ENCODE results near the gene ZNF568.

ZNF568 gene

DNA sequence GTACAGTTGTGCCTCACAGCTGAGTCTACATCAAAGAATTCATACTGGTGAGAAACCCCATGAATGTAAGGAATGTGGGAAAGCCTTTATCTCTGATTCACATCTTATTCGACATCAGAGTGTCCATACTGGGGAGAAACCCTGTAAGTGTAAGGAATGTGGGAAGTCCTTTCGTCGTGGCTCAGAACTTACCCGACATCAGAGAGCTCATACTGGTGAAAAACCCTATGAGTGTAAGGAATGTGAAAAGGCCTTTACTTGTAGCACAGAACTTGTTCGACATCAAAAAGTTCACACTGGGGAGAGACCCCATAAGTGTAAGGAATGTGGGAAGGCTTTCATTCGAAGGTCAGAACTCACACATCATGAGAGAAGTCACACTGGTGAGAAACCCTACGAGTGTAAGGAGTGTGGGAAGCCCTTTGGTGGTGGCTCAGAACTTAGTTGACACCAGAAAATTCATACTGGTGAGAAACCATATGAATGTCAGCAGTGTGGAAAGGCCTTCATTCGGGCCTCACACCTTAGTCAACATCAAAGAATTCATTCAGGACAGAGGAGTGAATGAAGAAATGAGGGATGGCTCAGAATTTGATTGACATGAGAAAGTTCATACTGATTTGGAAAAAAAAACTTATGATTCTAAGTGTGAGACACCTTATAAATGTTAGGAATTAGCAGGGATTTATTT is 81.2 kb downstream of the ZNF568 start:
- no peak for DNase-seq
- intact Hi-C loops (cut with DNase I): no loop called here

DNA sequence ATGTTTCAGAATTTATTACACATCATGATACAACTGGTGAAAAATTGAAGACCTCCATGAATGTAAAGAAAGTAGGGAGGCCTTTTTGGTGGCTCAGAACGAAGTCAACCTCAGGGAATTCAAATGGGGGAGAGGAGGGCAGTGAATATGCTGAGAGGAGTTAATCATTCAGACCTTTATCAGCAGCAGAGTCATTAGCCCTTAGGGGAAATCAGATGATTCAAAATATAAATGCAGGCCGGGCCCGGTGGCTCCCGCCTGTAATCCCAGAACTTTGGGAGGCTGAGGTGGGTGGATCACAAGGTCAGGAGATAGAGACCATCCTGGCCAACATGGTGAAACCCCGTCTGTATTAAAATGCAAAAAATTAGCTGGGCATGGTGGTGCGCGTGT is 81.7 kb downstream of the ZNF568 start:
- intact Hi-C loops (cut with DNase I): no loop called here
- DNase-seq: no peak

DNA sequence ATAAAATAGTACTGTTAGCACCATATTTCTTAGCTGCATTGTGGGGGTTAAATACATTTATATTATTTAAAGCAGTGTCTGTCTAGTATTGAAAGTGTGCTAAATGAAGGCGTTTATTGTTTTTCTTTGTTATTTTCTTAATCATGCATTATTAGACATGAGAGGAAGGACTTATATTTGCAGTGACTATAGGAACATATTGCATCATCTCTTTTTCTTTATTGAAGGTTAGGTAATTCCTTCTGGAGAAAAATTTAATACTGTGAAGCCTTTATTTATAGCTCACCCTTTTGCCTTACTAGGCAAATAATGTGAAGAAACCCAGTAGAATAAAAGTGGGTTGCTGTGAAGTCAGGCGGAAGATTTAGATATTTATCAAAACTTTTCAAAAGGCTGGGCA is 83.2 kb downstream of the ZNF568 start:
- no peak for DNase-seq

DNA sequence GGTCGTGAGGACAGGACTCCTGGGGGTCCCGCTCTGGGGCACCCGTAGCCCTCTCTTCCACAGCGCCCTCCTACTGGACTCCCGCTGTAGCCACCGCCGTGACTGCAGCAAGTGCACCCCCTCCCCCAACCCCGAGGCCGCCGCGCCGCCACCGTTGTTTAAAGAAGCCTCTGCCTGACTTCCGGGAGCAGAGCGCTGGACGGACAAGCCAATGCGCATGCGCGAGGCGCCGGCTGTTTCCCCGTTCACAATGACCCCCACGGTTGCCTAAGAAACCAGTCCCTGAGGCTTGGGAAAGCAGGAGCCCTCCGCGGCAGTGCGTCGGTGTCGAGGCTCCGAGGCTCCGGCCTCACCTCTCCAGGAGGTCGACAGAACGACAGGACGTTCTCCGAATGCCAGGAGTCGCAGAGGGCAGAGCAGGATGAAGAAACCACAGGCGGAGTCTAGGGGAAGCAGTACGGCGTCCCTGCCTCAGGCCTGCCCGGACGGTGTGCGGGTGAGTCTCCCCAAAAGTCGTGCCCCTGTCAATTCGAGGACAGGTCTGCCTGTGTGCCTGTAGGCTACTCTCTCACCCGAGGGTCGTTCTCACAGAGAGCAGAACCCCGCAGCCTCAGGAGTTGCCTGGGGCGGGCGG is 91.6 kb downstream of the ZNF568 start:
- peak in 8 of 10 donors; percentile 13 to 93 (median 46) for DNase-seq
- intact Hi-C loops (cut with DNase I): no loop called here

More for the DNA sequence above, 83.2 kb downstream of the ZNF568 start:
- intact Hi-C loops (cut with DNase I): no loop called here

DNA sequence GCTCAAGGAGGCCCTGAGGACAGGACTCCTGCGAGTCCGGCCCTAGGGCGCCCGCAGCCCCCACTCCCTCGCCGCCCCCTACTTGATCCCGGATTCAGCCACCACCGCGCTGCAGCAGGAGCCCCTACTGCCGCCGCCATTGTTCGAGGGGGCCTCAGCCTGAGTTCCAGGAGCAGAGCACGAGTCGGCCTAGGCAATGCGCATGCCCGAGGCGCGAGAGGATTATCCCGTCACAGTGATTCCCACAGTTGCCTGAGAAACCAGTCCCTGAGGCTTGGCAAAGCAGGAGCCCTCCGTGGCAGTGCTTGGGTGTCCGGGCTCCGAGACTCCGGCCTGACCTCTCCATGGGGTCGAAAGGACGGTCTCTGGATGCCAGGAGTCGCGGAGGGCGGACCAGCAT is 93.7 kb downstream of the ZNF568 start:
- intact Hi-C loops (cut with DNase I): no loop called here
- peak in 1 of 10 donors; percentile 76 for DNase-seq

DNA sequence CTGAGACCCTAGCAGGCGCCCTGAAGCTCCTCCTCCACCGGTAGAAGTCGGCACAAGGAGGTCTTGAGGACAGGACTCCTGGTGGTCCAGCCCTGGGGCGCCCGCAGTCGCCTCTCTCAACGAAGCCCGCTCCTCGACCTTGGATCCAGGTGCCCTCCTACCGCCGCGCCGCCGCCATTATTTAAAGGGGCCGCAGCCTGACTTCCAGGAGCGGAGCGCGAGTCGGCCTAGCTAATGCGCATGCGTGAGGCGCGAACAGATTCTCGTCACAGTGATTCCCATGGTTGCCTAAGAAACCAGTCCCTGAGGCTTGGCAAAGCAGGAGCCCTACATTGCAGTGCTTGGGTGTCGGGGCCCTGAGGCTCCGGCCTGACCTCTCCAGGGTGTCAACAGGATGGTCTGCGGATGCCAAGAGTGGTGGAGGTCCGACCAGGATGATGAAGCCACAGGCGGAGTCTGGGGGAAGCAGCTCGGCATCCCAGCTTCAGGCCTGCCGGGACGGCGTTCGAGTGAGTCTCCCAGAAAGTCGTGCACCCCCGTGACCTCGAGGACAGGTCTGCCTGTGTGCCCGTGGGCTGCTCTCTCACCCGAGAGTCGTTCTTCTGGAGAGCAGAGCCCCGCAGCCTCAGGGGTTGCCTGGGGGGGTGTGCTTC is 96.1 kb downstream of the ZNF568 start:
- DNase-seq: no peak
- intact Hi-C loops (cut with DNase I): no loop called here

DNA sequence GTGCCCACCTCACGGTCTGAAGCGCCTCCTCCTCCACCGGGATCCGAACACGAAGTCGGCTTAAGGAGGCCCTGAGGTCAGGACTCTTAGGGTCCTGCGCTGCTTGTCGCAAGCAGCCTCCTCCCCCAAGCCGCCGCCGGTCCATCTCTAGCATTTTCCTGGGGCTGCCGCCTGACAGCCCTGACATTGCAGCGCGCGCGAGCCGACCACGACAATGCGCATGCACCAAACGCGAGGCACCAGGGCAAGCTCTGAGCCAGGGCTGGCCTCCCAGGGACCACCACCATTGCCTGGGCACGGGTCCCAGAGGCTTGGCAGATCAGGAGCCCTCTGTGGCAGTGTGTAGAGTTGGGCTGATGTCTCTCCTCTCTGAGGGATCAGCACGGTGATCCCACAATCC is 98.3 kb downstream of the ZNF568 start:
- intact Hi-C loops (cut with DNase I): no loop called here
- no peak for DNase-seq

DNA sequence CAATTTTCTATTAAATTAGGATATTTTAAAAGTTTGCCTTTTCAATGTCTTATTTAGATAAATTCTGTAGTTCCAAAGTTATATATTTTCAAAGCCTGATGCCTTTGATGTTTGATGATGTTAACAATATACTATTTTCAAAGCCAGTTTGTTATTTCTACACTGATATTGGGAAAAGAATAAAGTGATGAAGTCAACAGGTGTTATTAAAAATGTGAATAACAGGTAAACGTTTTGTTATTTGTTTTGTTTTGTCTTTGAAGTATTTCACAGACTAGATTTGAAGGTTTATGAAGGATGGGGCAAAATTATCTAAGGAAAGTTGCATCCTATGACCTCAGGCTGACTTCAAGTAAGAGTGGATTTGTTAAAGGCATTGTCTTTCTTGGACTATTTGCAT is 129.0 kb downstream of the ZNF568 start:
- intact Hi-C loops (cut with DNase I): no loop called here
- no peak for DNase-seq
